ENCODE data around the gene HOXD11.

HOXD11 gene

GRCh38 chr2:176093145-176093897, 13.8 kb upstream of the HOXD11 start:
- no peak for DNase-seq (ENCODE audit: low read depth in 2 of 3, low spot score in 1 of 3)

GRCh38 chr2:176093898-176094249, 13.2 kb upstream of the HOXD11 start:
- no peak for DNase-seq (ENCODE audit: low read depth in 2 of 3, low spot score in 1 of 3)

GRCh38 chr2:176094349-176094748, 12.7 kb upstream of the HOXD11 start:
- no peak for DNase-seq (ENCODE audit: low read depth in 2 of 3, low spot score in 1 of 3)

- no peak for DNase-seq (ENCODE audit: low read depth in 2 of 3, low spot score in 1 of 3)
Measured at GRCh38 chr2:176095421-176095820, 11.7 kb upstream of the HOXD11 start.

GRCh38 chr2:176096243-176096985, 10.7 kb upstream of the HOXD11 start:
- DNase-seq (ENCODE audit: low read depth in 2 of 3, low spot score in 1 of 3), result no peak

- DNase-seq (ENCODE audit: low read depth in 2 of 3, low spot score in 1 of 3), result peak; percentile 27 to 42 (median 33)
Measured at GRCh38 chr2:176096986-176097819, 9.9 kb upstream of the HOXD11 start.

GRCh38 chr2:176097820-176098365, 9.2 kb upstream of the HOXD11 start:
- no peak for DNase-seq (ENCODE audit: low read depth in 2 of 3, low spot score in 1 of 3)

GRCh38 chr2:176098366-176099158, 8.5 kb upstream of the HOXD11 start:
- DNase-seq (ENCODE audit: low read depth in 2 of 3, low spot score in 1 of 3), result no peak

- DNase-seq (ENCODE audit: low read depth in 2 of 3, low spot score in 1 of 3), result no peak
Measured at GRCh38 chr2:176099159-176099727, 7.8 kb upstream of the HOXD11 start.

GRCh38 chr2:176099728-176100546, 7.1 kb upstream of the HOXD11 start, which contains the start of gene HOXD12:
HOXD12 (plus strand) TSS chr2:176099795; CDS start chr2:176099802, 7 bp downstream.
- no peak for DNase-seq (ENCODE audit: low read depth in 2 of 3, low spot score in 1 of 3)

GRCh38 chr2:176100547-176101140, 6.4 kb upstream of the HOXD11 start:
- no peak for DNase-seq (ENCODE audit: low read depth in 2 of 3, low spot score in 1 of 3)

GRCh38 chr2:176101216-176101830, 5.8 kb upstream of the HOXD11 start:
- DNase-seq (ENCODE audit: low read depth in 2 of 3, low spot score in 1 of 3), result no peak

- no peak for DNase-seq (ENCODE audit: low read depth in 2 of 3, low spot score in 1 of 3)
Measured at GRCh38 chr2:176101842-176102241, 5.2 kb upstream of the HOXD11 start.

- no peak for DNase-seq (ENCODE audit: low read depth in 2 of 3, low spot score in 1 of 3)
Measured at GRCh38 chr2:176102309-176102866, 4.7 kb upstream of the HOXD11 start.

- no peak for DNase-seq (ENCODE audit: low read depth in 2 of 3, low spot score in 1 of 3)
Measured at GRCh38 chr2:176103194-176103593, 3.9 kb upstream of the HOXD11 start.

GRCh38 chr2:176103742-176104315, 3.3 kb upstream of the HOXD11 start:
- DNase-seq (ENCODE audit: low read depth in 2 of 3, low spot score in 1 of 3), result no peak

- no peak for DNase-seq (ENCODE audit: low read depth in 2 of 3, low spot score in 1 of 3)
Measured at GRCh38 chr2:176104316-176105077, 2.6 kb upstream of the HOXD11 start.
